Stimulated activated CD4-positive, alpha-beta T cell treated with anti-CD3 and anti-CD28 coated beads, Interleukin-15, amount 100 ng/mL, for 48 hours (primary cell): Measurements from ENCODE around the gene CDR2.
A peak's percentile ranks its signal among the peaks of the same experiment; 100 is the strongest.

Experiments
- DNase-seq, 2 donors: peaks; one replicate each; pipeline ENCODE4 v3.0.0-alpha.2; 2020; ENCODE audit warnings: low read depth in 2 of 2

The CDR2 gene

DNA sequence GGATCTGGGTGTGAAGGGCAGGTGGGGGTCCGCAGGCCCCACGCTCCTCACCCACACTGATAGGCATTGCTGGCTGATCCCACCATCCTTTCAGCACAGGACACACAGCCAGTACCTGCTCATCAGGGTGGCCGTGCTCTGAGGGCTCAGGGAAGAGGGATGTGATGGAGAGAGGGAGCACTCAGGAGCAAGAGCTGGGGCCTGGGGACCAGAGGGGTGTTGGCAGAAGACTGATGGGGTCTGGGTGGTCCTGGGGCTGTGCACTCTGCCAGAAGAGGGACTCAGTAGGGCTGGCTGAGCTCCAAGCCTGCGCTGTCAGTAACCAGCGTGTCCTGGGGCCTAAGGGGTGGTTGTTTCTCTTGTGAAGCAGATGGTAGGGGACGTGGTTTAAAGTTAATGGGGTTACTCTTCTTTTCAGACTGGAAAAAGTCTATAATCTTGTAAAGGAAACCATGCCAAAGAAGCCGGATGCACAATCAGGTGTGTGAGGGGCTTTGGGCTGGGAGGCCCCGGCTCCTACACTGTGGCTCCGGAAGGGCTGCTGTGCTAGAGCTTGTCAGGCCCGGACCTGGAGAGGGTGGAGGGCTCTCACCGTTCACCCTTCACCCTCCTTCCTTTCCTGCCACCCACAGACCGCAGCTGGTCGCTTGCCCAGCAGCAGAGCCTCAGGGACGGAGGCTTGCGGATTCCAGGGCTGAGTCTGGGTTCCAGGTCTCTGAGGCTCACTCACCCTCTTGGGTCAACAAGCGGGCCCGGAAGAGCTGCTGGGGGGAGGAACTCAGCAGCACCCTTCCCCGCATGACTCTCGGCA lies 49.4 kb downstream of the CDR2 start:
- DNase-seq = no peak

GRCh38 chr16:22323959-22324786 lies 50.2 kb downstream of the CDR2 start:
- DNase-seq = no peak

- no peak for DNase-seq
Measured at GRCh38 chr16:22323173-22323958, 51.1 kb downstream of the CDR2 start.

GRCh38 chr16:22322741-22323140 lies 51.7 kb downstream of the CDR2 start:
- DNase-seq = no peak

DNA sequence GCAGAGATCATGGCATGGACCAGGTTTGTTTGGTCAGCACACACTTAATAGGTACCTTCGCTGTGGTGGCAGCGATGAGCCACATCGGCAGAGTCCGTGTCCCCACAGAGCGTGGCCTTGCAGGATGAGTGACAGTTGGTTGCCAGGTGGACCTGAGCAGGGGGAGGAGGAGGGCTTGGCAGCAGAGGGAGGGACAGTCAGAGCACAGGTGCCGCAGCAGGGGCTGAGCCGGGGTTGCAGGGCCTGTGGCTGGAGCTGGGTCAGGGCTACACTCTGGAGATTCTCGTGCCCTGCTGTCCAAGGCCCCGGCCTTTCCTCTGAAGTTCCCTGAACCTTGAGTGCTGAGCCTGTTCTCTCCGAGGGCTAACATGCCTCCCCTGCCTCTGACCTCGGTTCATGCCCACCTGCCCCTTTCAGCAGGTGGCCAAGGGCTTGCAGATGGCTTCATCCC lies 52.4 kb downstream of the CDR2 start:
- no peak for DNase-seq

DNA sequence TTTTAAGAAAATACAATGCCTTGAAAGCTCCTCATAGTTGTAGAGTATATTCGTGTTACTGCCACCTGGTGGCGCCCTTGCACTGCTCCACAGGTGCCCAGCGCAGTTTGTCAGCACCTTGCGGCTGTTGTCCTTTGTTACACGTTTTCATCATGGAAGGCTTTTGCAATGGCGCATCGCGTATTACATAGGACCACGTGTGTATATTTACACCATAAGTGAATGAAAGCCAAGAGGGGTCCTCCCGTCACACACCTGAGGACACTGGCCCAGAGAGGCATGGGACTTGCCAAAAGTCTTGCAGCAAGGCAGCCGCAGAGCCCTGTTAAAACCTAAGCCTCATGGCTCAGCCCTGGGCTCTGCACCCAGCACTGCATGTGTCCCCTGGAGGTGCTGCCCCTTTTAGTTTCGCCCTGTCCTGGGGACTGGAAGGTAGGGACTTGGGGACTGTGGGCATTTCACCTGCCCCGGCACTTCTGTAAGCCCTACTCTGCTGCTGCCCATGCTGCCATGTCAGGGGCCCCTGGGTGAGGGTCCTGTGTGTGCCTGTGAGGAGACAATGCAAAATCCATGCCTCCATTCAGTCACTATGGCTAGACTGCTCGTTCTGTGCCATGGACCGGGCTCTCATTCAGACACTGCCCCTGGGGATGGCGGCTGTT lies 52.9 kb downstream of the CDR2 start:
- peak; percentile 50 to 52 for DNase-seq

DNA sequence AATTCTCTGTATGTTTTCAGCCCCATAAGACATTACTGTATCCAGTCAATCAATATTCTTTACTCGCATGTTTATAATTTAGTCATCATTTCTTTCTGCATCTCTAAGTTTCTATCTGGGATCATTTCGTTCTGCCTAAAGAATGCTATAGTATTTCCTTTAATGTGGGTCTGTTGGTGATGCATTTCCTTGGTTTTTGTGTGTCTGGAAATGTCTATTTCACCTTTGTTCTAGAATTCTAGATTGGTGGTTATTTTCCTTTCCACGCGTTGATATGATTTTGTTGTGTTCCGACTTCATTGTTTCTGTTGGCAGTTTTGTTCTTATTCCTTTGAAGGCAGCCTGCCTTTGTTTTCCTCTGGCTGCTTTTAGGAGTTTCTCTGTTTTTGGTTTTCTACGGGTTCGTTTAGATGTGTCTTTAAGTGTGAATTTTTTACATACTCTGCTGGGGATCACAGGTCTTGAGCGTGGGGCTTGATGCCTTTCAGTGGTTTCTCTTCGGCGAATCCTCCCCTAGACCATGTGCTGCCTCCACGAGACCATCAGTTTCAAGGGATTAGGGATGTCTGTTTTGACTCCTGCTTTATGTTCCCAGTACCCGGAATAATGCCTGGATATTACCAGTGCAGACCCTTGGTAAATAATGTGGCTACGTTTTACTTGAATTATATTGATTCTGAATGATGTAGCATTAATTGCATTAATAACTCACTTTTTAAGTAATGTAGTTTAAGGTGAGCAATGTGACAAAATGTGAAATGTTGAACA lies 53.7 kb downstream of the CDR2 start:
- no peak for DNase-seq

- DNase-seq = peak in 1 of 2 donors; percentile 54
Measured at GRCh38 chr16:22318690-22319358, 55.6 kb downstream of the CDR2 start.

DNA sequence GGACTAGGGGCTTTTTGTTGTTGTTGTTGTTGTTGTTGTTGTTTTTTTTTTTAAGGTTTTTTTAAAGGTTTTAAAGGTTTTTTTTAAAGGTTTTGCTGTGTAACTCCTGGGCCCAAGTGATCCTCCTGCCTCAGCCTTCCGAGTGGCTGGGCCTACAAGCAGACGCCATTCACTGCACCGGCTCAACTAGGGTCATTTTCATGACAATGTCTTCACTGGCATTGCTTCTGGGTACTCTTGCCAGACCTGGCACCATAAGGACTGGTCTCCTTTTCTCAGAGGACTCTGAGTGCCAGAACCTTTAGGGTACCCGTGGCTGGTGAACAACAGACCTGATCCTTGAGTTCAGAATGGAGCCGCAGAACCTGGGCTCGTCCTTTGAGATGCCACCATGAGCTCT lies 56.8 kb downstream of the CDR2 start:
- no peak for DNase-seq

- DNase-seq = no peak
Measured at GRCh38 chr16:22317001-22317530, 57.4 kb downstream of the CDR2 start.

DNA sequence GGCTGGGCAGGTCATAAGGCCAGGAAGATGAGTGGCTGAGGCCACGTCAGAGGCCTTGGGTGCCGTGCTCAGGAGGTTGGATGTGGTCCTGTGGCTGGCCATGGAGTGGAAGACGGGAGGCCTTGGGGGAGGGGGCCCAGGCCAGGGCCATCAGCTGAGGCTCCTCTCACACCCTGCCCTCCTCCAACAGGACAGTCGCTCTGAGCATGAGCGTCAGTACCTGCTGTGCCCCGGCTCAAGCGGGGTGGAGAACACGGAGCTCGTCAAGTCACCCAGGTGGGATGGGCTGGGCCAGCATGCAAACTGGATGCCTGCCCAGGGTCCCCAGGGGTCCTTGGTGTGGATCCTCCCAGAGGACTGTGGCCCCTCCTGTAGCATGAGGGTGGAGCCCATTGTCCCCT lies 58.0 kb downstream of the CDR2 start:
- DNase-seq = no peak

DNA sequence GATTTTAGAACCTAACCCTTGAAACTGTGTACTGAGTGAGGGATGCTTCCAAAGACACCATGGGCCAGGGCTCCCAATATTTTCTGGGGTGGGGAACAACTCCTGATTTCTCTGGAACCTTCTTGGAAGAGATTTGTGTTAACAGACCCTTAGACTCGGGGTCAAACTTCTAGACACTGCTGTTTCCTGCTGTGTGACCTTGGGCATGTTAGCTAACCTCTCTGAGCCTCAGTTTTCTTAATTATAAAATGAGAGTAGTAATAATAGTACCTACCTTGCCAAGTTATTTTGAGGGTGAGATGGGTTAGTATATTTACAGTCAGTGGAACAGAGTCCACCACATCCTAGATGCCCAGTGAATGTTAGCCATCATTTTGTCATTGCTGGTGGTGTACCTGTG lies 58.4 kb downstream of the CDR2 start:
- no peak for DNase-seq

- no peak for DNase-seq
Measured at GRCh38 chr16:22314661-22315626, 59.5 kb downstream of the CDR2 start.

GRCh38 chr16:22313876-22314470 lies 60.4 kb downstream of the CDR2 start:
- no peak for DNase-seq

GRCh38 chr16:22312897-22313781 lies 61.3 kb downstream of the CDR2 start:
- no peak for DNase-seq

DNA sequence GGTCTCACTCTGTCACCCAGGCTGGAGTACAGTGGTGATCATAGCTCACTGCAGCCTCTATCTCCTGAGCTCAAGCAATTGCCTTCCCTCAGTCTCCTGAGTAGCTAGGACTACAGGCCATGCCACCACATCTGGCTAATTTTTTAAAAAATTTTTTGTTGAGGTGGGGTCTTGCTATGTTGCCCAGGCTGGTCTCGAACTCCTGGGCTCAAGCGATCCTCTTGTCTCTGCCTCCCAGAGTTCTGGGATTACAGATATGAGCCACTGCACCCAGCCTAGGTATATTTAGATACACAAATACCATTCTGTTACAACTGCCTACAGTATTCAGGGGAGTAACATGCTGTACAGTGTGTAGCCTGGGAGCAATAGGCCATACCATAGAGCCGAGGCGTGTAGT lies 62.9 kb downstream of the CDR2 start:
- DNase-seq = no peak

DNA sequence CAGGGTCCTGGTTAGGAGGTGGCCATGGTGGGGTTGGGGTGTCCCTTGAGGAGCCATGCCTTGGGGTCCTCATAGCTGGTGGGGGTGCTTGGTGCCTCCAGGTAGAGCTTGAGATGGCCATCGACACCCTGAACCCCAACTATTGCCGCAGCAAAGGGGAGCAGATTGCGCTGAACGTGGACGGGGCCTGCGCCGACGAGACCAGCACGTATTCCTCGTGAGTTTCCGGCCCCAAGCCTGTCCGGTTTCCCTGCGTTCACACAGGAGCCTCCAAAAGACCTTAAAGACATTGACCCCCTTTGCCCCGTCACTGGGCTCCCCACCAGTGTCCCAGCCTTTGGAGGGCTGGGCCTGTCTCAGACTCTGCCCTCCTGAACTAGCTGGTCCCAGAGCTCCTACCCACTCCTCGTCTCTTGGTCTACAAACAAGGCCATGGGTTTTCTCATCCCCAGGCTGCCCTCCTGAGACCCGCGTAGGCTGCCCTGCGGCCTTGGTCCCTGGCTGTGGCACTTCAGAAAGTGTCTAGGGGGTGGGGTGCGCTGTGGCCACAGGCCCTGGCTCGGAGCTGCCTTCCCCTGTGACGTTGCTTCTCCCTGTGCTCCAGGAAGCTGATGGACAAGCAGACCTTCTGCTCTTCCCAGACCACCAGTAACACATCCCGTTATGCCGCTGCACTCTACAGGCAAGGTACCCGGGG lies 65.4 kb downstream of the CDR2 start:
- no peak for DNase-seq
